IMR-90 (cell line): ENCODE measurements around the gene TMBIM1.

Experiments used
- CHD1 ChIP-seq: IDR thresholded peaks from 2 replicates; pipeline ENCODE4 v1.6.1; 2012; ENCODE audit warnings: low read depth, low read length, improper control_type of control experiment
- CTCF ChIP-seq: conservative IDR thresholded peaks from 2 replicates; pipeline ENCODE4 v1.5.1; 2012; ENCODE audit warnings: mild to moderate bottlenecking, low read depth, low read length, improper control_type of control experiment
- MAFK ChIP-seq: IDR thresholded peaks from 2 replicates; pipeline ENCODE4 v1.6.1; 2012; ENCODE audit warnings: low read depth, low read length, improper control_type of control experiment
- MXI1 ChIP-seq: IDR thresholded peaks from 2 replicates; pipeline ENCODE4 v1.6.1; 2012; ENCODE audit warnings: low read depth, mild to moderate bottlenecking, low read length, moderate library complexity, borderline replicate concordance
- POLR2A ChIP-seq: IDR thresholded peaks from 2 replicates; pipeline ENCODE4 v1.6.1; 2012; ENCODE audit warnings: mild to moderate bottlenecking, low read depth, low read length
- RAD21 ChIP-seq: IDR thresholded peaks from 2 replicates; pipeline ENCODE4 v1.6.1; 2012; ENCODE audit warnings: low read length, improper control_type of control experiment
- SMC3 ChIP-seq: fragments of 150-350 bp; IDR thresholded peaks from 2 replicates; pipeline ENCODE4 v1.6.1; 2016; ENCODE audit warnings: low read depth, mild to moderate bottlenecking, antibody characterized with exemption, low read length, moderate library complexity

GRCh38 chr2:218298314-218298875 is 6.1 kb upstream of the TMBIM1 start:
- no peak for TF ChIP-seq CTCF
- TF ChIP-seq POLR2A = no peak
- no peak for TF ChIP-seq MAFK
- no peak for TF ChIP-seq CHD1
- no peak for TF ChIP-seq RAD21
- TF ChIP-seq SMC3 = no peak
- no peak for TF ChIP-seq MXI1
